Ishikawa (cell line): ENCODE data around the gene SNX21.

Source experiments
- CEBPB ChIP-seq: IDR thresholded peaks from 2 replicates; pipeline ENCODE4 v1.6.1; 2012
- CREB1 ChIP-seq: IDR thresholded peaks from 2 replicates; pipeline ENCODE4 v1.6.1; 2012; ENCODE audit warnings: low read depth
- EGR1 ChIP-seq: IDR thresholded peaks from 2 replicates; pipeline ENCODE4 v1.6.1; 2012
- EP300 ChIP-seq: IDR thresholded peaks from 2 replicates; pipeline ENCODE4 v1.6.1; 2012; ENCODE audit warnings: borderline replicate concordance
- FOXM1 ChIP-seq: IDR thresholded peaks from 2 replicates; pipeline ENCODE4 v1.6.1; 2012; ENCODE audit warnings: low read depth, borderline replicate concordance
- NFIC ChIP-seq: IDR thresholded peaks from 2 replicates; pipeline ENCODE4 v1.6.1; 2012
- RAD21 ChIP-seq: IDR thresholded peaks from 2 replicates; pipeline ENCODE4 v1.6.1; 2012; ENCODE audit warnings: low read depth
- REST ChIP-seq: IDR thresholded peaks from 2 replicates; pipeline ENCODE4 v1.6.1; 2012; ENCODE audit warnings: low read depth, mild to moderate bottlenecking
- TAF1 ChIP-seq: IDR thresholded peaks from 2 replicates; pipeline ENCODE4 v1.6.1; 2012; ENCODE audit warnings: low read depth, mild to moderate bottlenecking
- TCF12 ChIP-seq: IDR thresholded peaks from 2 replicates; pipeline ENCODE4 v1.6.1; 2012; ENCODE audit warnings: low read depth
- TEAD4 ChIP-seq: IDR thresholded peaks from 2 replicates; pipeline ENCODE4 v1.6.1; 2012
- USF1 ChIP-seq: IDR thresholded peaks from 2 replicates; pipeline ENCODE4 v1.6.1; 2012
- YY1 ChIP-seq: IDR thresholded peaks from 2 replicates; pipeline ENCODE4 v1.6.1; 2012; ENCODE audit warnings: low read depth
- ZBTB7A ChIP-seq: IDR thresholded peaks from 2 replicates; pipeline ENCODE4 v1.6.1; 2012; ENCODE audit warnings: low read depth
- TF ChIP-seq, protein P1 (sequence below): IDR thresholded peaks from 2 replicates; pipeline ENCODE4 v1.6.1; 2012

Gene SNX21

DNA sequence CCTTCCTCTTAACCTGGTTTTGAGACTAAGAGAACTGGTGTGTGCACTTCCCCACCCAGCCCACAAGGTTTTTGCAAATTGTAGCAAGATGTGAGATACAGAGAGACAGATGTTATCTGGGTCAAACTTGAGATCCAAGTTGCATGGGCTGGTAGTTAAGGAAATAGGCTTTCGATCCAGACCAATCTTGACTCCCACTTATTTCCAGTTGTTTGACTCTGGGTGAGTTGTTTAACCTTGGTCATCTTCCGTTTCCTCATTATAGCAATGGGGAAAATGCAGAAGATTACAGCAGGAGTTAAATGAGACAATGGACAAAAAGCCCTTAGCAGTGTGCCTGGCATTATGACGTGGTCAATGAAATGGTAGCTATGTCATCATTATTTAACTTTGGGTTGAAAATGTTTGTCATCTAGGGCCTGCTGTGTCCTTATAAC lies 1.7 kb downstream of the SNX21 start:
- TF ChIP-seq ZBTB7A (no peak), YY1 (no peak), EP300 (no peak), FOXM1 (no peak), REST (no peak), TEAD4 (no peak), CEBPB (no peak), RAD21 (no peak), TAF1 (no peak), TCF12 (no peak), CREB1 (no peak), NFIC (no peak), EGR1 (no peak), USF1 (no peak)
- TF ChIP-seq, protein P1, sequence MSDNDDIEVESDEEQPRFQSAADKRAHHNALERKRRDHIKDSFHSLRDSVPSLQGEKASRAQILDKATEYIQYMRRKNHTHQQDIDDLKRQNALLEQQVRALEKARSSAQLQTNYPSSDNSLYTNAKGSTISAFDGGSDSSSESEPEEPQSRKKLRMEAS: no peak

- TF ChIP-seq REST (no peak), TEAD4 (no peak), FOXM1 (no peak), EP300 (no peak), TCF12 (no peak), YY1 (no peak), CREB1 (no peak), USF1 (no peak), TAF1 (no peak), ZBTB7A (no peak), EGR1 (no peak), CEBPB (no peak), NFIC (no peak), RAD21 (no peak)
- TF ChIP-seq, protein P1: no peak
Measured at GRCh38 chr20:45835825-45836224, 2.2 kb downstream of the SNX21 start.

GRCh38 chr20:45836841-45837240 lies 3.2 kb downstream of the SNX21 start:
- no peak for TF ChIP-seq YY1
- no peak for TF ChIP-seq USF1

- TF ChIP-seq TAF1: no peak
- TF ChIP-seq CREB1: no peak
- TF ChIP-seq FOXM1: no peak
Measured at GRCh38 chr20:45840700-45841198, 7.2 kb downstream of the SNX21 start.

DNA sequence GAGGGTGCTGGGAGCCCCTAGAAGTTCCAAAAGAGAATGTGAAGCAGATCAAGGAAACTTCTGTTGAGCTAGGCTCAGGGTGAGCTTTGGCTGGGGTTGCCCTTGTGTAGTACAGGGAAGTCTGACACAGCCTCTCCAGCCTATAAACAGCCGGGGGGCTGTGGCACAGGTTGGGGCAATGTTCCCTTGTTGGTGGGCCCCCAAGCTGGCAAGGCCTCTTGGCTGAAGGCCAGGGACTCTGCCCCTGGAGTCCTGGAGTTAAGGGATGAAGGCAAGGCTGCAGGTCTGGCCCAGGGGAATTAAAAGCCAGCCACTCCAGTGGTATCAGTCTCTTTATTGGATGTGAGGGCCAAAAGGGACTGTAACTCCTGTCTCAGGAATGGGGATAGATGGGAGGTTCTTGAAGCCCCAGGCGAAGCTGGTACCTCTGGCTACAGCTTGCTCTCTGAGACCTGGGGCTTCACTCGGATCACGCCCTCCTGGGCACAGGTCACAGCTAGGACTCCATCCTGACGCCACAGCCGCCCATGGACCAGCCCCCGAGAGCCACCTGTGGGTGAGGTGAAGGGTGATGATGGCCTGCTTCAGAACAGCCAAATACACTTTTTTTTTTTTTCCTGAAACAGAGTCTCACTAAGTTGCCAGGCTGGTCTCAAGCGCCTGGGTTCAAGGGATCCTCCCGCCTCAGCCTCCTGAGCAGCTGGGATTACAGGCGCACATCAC lies 8.0 kb downstream of the SNX21 start:
- TF ChIP-seq CEBPB (no peak), RAD21 (no peak), FOXM1 (no peak), TEAD4 (no peak), ZBTB7A (no peak), EP300 (no peak), NFIC (no peak), TCF12 (no peak), EGR1 (no peak), CREB1 (no peak), YY1 (no peak), REST (no peak), TAF1 (no peak), USF1 (no peak)
- TF ChIP-seq, protein P1: no peak
